H1 (cell line): ENCODE data around the gene DIAPH2. TPM values are rescaled to one million over a fixed set of nuclear protein-coding genes. Genes with fewer than 3 reads are reported as not detected.

Experiments
- CTCF ChIA-PET: fragments of 300-600 bp; sonication (Branson Sonifier 250); formaldehyde crosslinking; loops from one replicate; lab custom pipeline; 2021; ENCODE audit not compliant: partially characterized antibody; lab: Charles Lee
- POLR2A ChIA-PET: fragments of 300-600 bp; sonication (Branson Sonifier 250); formaldehyde crosslinking; loops from one replicate; lab custom pipeline; 2021; ENCODE audit warnings: inconsistent platforms; ENCODE audit not compliant: partially characterized antibody; lab: Charles Lee
- DNase-seq, 2 experiments: peaks; one replicate each; pipeline versions ENCODE4 v3.0.0 to v3.0.0-alpha.2; 2010 to 2022; ENCODE audit warnings: low spot score in 2 of 2, low read depth in 1 of 2, mixed read lengths in 1 of 2
- FAIRE-seq: peaks from 2 replicates; lab custom pipeline; 2011; peaks lifted over from hg19 to GRCh38; lab: Jason Lieb, UNC
- H2AFZ ChIP-seq: 2 replicates; pipeline ENCODE4 v1.8.1; 2012; ENCODE audit warnings: low read length, inconsistent platforms
- H2AK5ac ChIP-seq: 2 replicates; pipeline ENCODE4 v1.6.1; 2013; ENCODE audit warnings: low read depth, low read length
- H2BK120ac ChIP-seq: replicated peaks from 2 replicates; pipeline ENCODE3; 2013; ENCODE audit warnings: low read depth, low read length, inconsistent platforms
- H2BK12ac ChIP-seq: 2 replicates; pipeline ENCODE4 v1.6.1; 2013; ENCODE audit warnings: low read depth, low read length
- H2BK15ac ChIP-seq: 2 replicates; pipeline ENCODE4 v1.6.1; 2013; ENCODE audit warnings: low read length
- H2BK20ac ChIP-seq: 2 replicates; pipeline ENCODE4 v1.6.1; 2013; ENCODE audit warnings: low read length
- H2BK5ac ChIP-seq: 2 replicates; pipeline ENCODE4 v1.6.1; 2013; ENCODE audit warnings: low read depth, low read length
- H3K14ac ChIP-seq: 2 replicates; pipeline ENCODE4 v1.6.1; 2013; ENCODE audit warnings: inconsistent platforms; ENCODE audit not compliant: insufficient read length
- H3K18ac ChIP-seq: 2 replicates; pipeline ENCODE4 v1.6.1; 2013; ENCODE audit warnings: low read length; ENCODE audit errors: extremely low read depth
- H3K23ac ChIP-seq: 2 replicates; pipeline ENCODE4 v1.6.1; 2013; ENCODE audit warnings: inconsistent platforms; ENCODE audit not compliant: insufficient read length
- H3K23me2 ChIP-seq: 2 replicates; pipeline ENCODE4 v1.6.1; 2013; ENCODE audit warnings: low read depth, low read length
- H3K27ac ChIP-seq: 2 replicates; pipeline ENCODE4 v1.6.1; 2011; ENCODE audit warnings: low read depth, low read length, inconsistent platforms
- H3K27me3 ChIP-seq, 4 experiments: replicated peaks in 1 of 4; 1 replicate in 1 of 4; 2 replicates in 3 of 4; pipeline versions ENCODE4 v1.6.1 to v1.8.1; 2011 to 2013; ENCODE audit warnings: low read length in 3 of 4, mild to moderate bottlenecking in 3 of 4, inconsistent platforms in 2 of 4, mixed read lengths in 2 of 4, moderate library complexity in 1 of 4; ENCODE audit not compliant: control insufficient read depth in 3 of 4, insufficient read depth in 3 of 4; ENCODE audit errors: extremely low read depth in 1 of 4
- H3K36me3 ChIP-seq, 4 experiments: 2 replicates each; pipeline versions ENCODE4 v1.6.1 to v1.8.1; 2011 to 2013; ENCODE audit warnings: mild to moderate bottlenecking in 4 of 4, low read length in 3 of 4, moderate library complexity in 2 of 4, control low read depth in 1 of 4, inconsistent platforms in 1 of 4; ENCODE audit not compliant: insufficient read depth in 4 of 4, control insufficient read depth in 2 of 4
- H3K4ac ChIP-seq: replicated peaks from 2 replicates; pipeline ENCODE3; 2013; ENCODE audit warnings: low read length, low read depth, mixed read lengths, inconsistent platforms; ENCODE audit not compliant: insufficient read length
- H3K4me1 ChIP-seq, 4 experiments: replicated peaks in 1 of 4; 1 replicate in 1 of 4; 2 replicates in 3 of 4; pipeline versions ENCODE4 v1.6.1 to v1.8.1; 2011 to 2013; ENCODE audit warnings: low read length in 3 of 4, inconsistent platforms in 2 of 4, mixed read lengths in 1 of 4; ENCODE audit not compliant: insufficient read depth in 4 of 4, control insufficient read depth in 3 of 4
- H3K4me2 ChIP-seq, 2 experiments: 2 replicates each; pipeline versions ENCODE4 v1.6.1 to v1.8.1; 2011 to 2013; ENCODE audit warnings: low read depth in 2 of 2, low read length in 2 of 2, control low read depth in 1 of 2, inconsistent platforms in 1 of 2, mild to moderate bottlenecking in 1 of 2; ENCODE audit not compliant: insufficient read depth in 1 of 2
- H3K4me3 ChIP-seq, 4 experiments: fragments of 200-600, 300-600 bp in 1 of 4; sonication (generic), shearing (Covaris generic), sonication (Bioruptor Twin) in 1 of 4; 2 replicates each; pipeline versions ENCODE4 v1.5.1 to v1.8.1; 2011 to 2016; ENCODE audit warnings: low read length in 4 of 4, low read depth in 3 of 4, control low read depth in 2 of 4, inconsistent platforms in 2 of 4, mild to moderate bottlenecking in 2 of 4, mixed read lengths in 1 of 4, moderate library complexity in 1 of 4; ENCODE audit not compliant: insufficient read depth in 2 of 4; ENCODE audit errors: extremely low read depth in 1 of 4
- H3K56ac ChIP-seq: replicated peaks from 2 replicates; pipeline ENCODE3; 2013; ENCODE audit warnings: low read depth, mild to moderate bottlenecking, mixed read lengths, low read length, inconsistent platforms; ENCODE audit not compliant: insufficient read length
- H3K79me1 ChIP-seq: 2 replicates; pipeline ENCODE4 v1.6.1; 2013; ENCODE audit warnings: low read depth, low read length, control low read depth
- H3K79me2 ChIP-seq, 2 experiments: 2 replicates each; pipeline versions ENCODE4 v1.6.1 to v1.8.1; 2012 to 2013; ENCODE audit warnings: low read length in 2 of 2, mild to moderate bottlenecking in 2 of 2, inconsistent platforms in 1 of 2; ENCODE audit not compliant: insufficient read depth in 2 of 2, control insufficient read depth in 1 of 2
- H3K9ac ChIP-seq, 4 experiments: replicated peaks in 1 of 4; 1 replicate in 1 of 4; 2 replicates in 3 of 4; pipeline versions ENCODE4 v1.6.1 to v1.8.1; 2011 to 2013; ENCODE audit warnings: low read depth in 3 of 4, low read length in 3 of 4, control low read depth in 2 of 4, mild to moderate bottlenecking in 2 of 4, moderate library complexity in 2 of 4, inconsistent platforms in 1 of 4; ENCODE audit errors: extremely low read depth in 1 of 4
- H3K9me3 ChIP-seq, 2 experiments: 2 replicates each; pipeline versions ENCODE4 v1.6.1 to v1.8.1; 2012 to 2013; ENCODE audit warnings: mild to moderate bottlenecking in 2 of 2, moderate library complexity in 2 of 2, control low read depth in 1 of 2, inconsistent platforms in 1 of 2, low read depth in 1 of 2, low read length in 1 of 2, mixed read lengths in 1 of 2; ENCODE audit not compliant: insufficient read depth in 2 of 2
- H4K20me1 ChIP-seq, 2 experiments: replicated peaks in 1 of 2; 2 replicates each; pipeline versions ENCODE3 to v1.8.1; 2011 to 2013; ENCODE audit warnings: inconsistent platforms in 2 of 2, low read length in 2 of 2, mild to moderate bottlenecking in 1 of 2; ENCODE audit not compliant: insufficient read depth in 2 of 2, control insufficient read depth in 1 of 2
- H4K5ac ChIP-seq: 2 replicates; pipeline ENCODE4 v1.6.1; 2013; ENCODE audit warnings: low read length, low read depth, mixed read lengths, inconsistent platforms; ENCODE audit not compliant: insufficient read length
- H4K8ac ChIP-seq: 2 replicates; pipeline ENCODE4 v1.8.0; 2013; ENCODE audit warnings: mild to moderate bottlenecking, moderate library complexity, low read length, inconsistent platforms; ENCODE audit not compliant: insufficient read depth; ENCODE audit errors: extremely low read depth
- H4K91ac ChIP-seq: replicated peaks from 2 replicates; pipeline ENCODE3; 2013; ENCODE audit warnings: low read length, mixed read lengths, inconsistent platforms; ENCODE audit not compliant: insufficient read length
- ASH2L ChIP-seq: fragments of 200-600, 300-600 bp; sonication (generic); IDR thresholded peaks from one replicate; pipeline ENCODE4 v1.7.1; 2017; ENCODE audit warnings: low read length
- ATF3 ChIP-seq: IDR thresholded peaks from 2 replicates; pipeline ENCODE4 v1.6.1; 2011; ENCODE audit warnings: low read depth, mild to moderate bottlenecking, low read length; ENCODE audit not compliant: insufficient read depth
- CBX5 ChIP-seq: fragments of 300-800, 300-1000 bp; sonication (generic); IDR thresholded peaks from 2 replicates; pipeline ENCODE4 v1.7.1; 2016; ENCODE audit warnings: antibody characterized with exemption, low read length, low read depth
- CEBPB ChIP-seq: IDR thresholded peaks from 2 replicates; pipeline ENCODE4 v1.6.1; 2012; ENCODE audit warnings: low read depth, low read length
- EP300 ChIP-seq, 2 experiments: IDR thresholded peaks; 1 replicate in 1 of 2; 2 replicates in 1 of 2; pipeline ENCODE4 v1.6.1; 2011 to 2012; ENCODE audit warnings: low read depth in 2 of 2, low read length in 2 of 2, mild to moderate bottlenecking in 2 of 2, borderline replicate concordance in 1 of 2, inconsistent platforms in 1 of 2, moderate library complexity in 1 of 2
- EZH2 ChIP-seq: fragments of 200-600 bp; sonication (generic); IDR thresholded peaks from 2 replicates; pipeline ENCODE4 v1.7.1; 2012; ENCODE audit warnings: low read depth, mild to moderate bottlenecking, moderate library complexity, low read length, inconsistent platforms; ENCODE audit not compliant: severe bottlenecking
- HDAC2 ChIP-seq, 2 experiments: fragments of 300-600 bp in 1 of 2; sonication (generic) in 1 of 2; IDR thresholded peaks; 2 replicates each; pipeline ENCODE4 v1.6.1; 2011 to 2012; ENCODE audit warnings: low read depth in 2 of 2, low read length in 2 of 2, mild to moderate bottlenecking in 2 of 2, moderate library complexity in 2 of 2, borderline replicate concordance in 1 of 2, inconsistent platforms in 1 of 2
- NANOG ChIP-seq: IDR thresholded peaks from 2 replicates; pipeline ENCODE4 v1.6.1; 2011; ENCODE audit warnings: low read length, low read depth, mild to moderate bottlenecking, inconsistent platforms; ENCODE audit not compliant: insufficient read depth, poor library complexity, severe bottlenecking
- PHF8 ChIP-seq: fragments of 200-600 bp; sonication (generic); conservative IDR thresholded peaks from 2 replicates; pipeline ENCODE4 v1.7.1; 2012; ENCODE audit warnings: low read depth, mild to moderate bottlenecking, inconsistent platforms, low read length, moderate library complexity
- RXRA ChIP-seq: IDR thresholded peaks from 2 replicates; pipeline ENCODE4 v1.6.1; 2011; ENCODE audit warnings: low read depth, mild to moderate bottlenecking, low read length, moderate library complexity; ENCODE audit not compliant: insufficient read depth
- SP1 ChIP-seq: IDR thresholded peaks from 2 replicates; pipeline ENCODE4 v1.6.1; 2011; ENCODE audit warnings: low read depth, low read length
- SP4 ChIP-seq: IDR thresholded peaks from 2 replicates; pipeline ENCODE4 v1.6.1; 2012; ENCODE audit warnings: low read length, inconsistent platforms
- TAF7 ChIP-seq: optimal IDR thresholded peaks from 2 replicates; pipeline ENCODE3; 2011; ENCODE audit warnings: low read depth, mild to moderate bottlenecking, inconsistent platforms, low read length, moderate library complexity, borderline replicate concordance
- TCF12 ChIP-seq: IDR thresholded peaks from 2 replicates; pipeline ENCODE4 v1.6.1; 2011; ENCODE audit warnings: low read depth, mild to moderate bottlenecking, low read length
- WGBS, 2 experiments: shearing (Covaris generic) in 1 of 2; methylation state at CpG; one replicate each; pipeline versions ENCODE4 v1.1.6 to v1.1.7; 2013 to 2015; ENCODE audit warnings: low lambda C conversion rate in 2 of 2, mixed read lengths in 2 of 2, inconsistent platforms in 1 of 2, low coverage in 1 of 2, missing lambda C conversion rate in 1 of 2; ENCODE audit not compliant: insufficient replicate concordance in 2 of 2, insufficient coverage in 1 of 2, insufficient read length in 1 of 2; ENCODE audit errors: extremely low coverage in 1 of 2, missing lambda C conversion rate in 1 of 2; 5-methylcytosine and 5-hydroxymethylcytosine counted together
- polyA plus RNA-seq, 7 experiments: library from polyadenylated mRNA; depleted of rRNA in 3 of 7; stranded (reverse) in 5 of 7; unstranded in 2 of 7; fragments of >200 nt in 5 of 7; fragments of 200-250 nt in 2 of 7; gene quantifications; 1 replicate in 5 of 7; 2 replicates in 1 of 7; 4 replicates in 1 of 7; pipeline versions ENCODE4 v1.2.1 to v1.2.3, GENCODE V29; 2011 to 2013; ENCODE audit warnings: missing spikeins in 2 of 7, mixed read lengths in 2 of 7
- total RNA-seq: library from RNA; stranded (reverse); fragmentation: NEBNext Ultra II Directional; extraction: Animal tissue kit (Norgen Biotek cat#: 25700); gene quantifications from 2 replicates; pipeline ENCODE4 v1.2.1, GENCODE V29; 2021

DIAPH2 gene
- total and polyA plus RNA-seq, 2 of the 8 experiments (the other 6 are each of a cell fraction or from before 2014, with no cell fraction given): 4.4 to 24.3 TPM

- ChIA-PET POLR2A (no interaction called here), CTCF (no interaction called here)
- no peak overlapping the region for H2BK120ac ChIP-seq
- no peak overlapping the region for H3K4me2 ChIP-seq
- no peaks in the 10 kb centered on the region for H3K9me3 ChIP-seq
- no peaks in the 10 kb centered on the region for H3K4me1 ChIP-seq
- H2BK15ac ChIP-seq: no peak overlapping the region
- no peak overlapping the region for H4K8ac ChIP-seq
- H3K4me3 ChIP-seq: no peak overlapping the region
- H3K36me3 ChIP-seq: no peaks in the 10 kb centered on the region
- no peaks in the 10 kb centered on the region for H3K79me1 ChIP-seq
- H3K14ac ChIP-seq: no peak overlapping the region
- no peak overlapping the region for H3K9ac ChIP-seq
- no peak overlapping the region for H3K56ac ChIP-seq
- H3K27ac ChIP-seq: no peak overlapping the region
- FAIRE-seq: no peak
- H3K4ac ChIP-seq: no peak overlapping the region
- no peak overlapping the region for H2AK5ac ChIP-seq
- H2BK20ac ChIP-seq: no peak overlapping the region
- DNase-seq: no peak
- H3K27me3 ChIP-seq: no peaks in the 10 kb centered on the region
- no peak overlapping the region for H3K18ac ChIP-seq
- WGBS, 2 experiments: 88% methylated on average over 2 of the region's 2 CpGs; no CpG with 5 or more reads in 1 of the 2 experiments
- no peak overlapping the region for H2AFZ ChIP-seq
- no peak overlapping the region for H4K91ac ChIP-seq
- no peak overlapping the region for H2BK5ac ChIP-seq
- H2BK12ac ChIP-seq: no peak overlapping the region
- H3K23me2 ChIP-seq: no peaks in the 10 kb centered on the region
- H4K20me1 ChIP-seq: no peaks in the 10 kb centered on the region
- no peak overlapping the region for H3K23ac ChIP-seq
- no peak overlapping the region for H4K5ac ChIP-seq
- H3K79me2 ChIP-seq: no peaks in the 10 kb centered on the region
- TF ChIP-seq CEBPB (no peak), NANOG (no peak), HDAC2 (IDR thresholded peaks at IDR 0.05; ENCODE audit: borderline replicate concordance in 1 of 2, low read depth in 2 of 2, low read length in 2 of 2) (no peak), TCF12 (no peak), EP300 (IDR thresholded peaks at IDR 0.05; ENCODE audit: borderline replicate concordance in 1 of 2, low read depth in 2 of 2, low read length in 2 of 2) (no peak), TAF7 (no peak), CBX5 (no peak), PHF8 (no peak), ASH2L (no peak), SP1 (no peak), ATF3 (no peak), SP4 (no peak), EZH2 (no peak), RXRA (no peak)
Measured at GRCh38 chrX:96833333-96833732, 148.7 kb downstream of the DIAPH2 start.
